Esophagus squamous epithelium (tissue), 5 donors: Measurements from ENCODE around the gene GAN. TPM values are rescaled to one million over a fixed set of nuclear protein-coding genes. Genes with fewer than 3 reads are reported as not detected.

Experiments used
- DNase-seq: peaks from one replicate; lab custom pipeline; 2025; lab: John Stamatoyannopoulos, UW
- H3K27ac ChIP-seq, 4 donors: fragments of 200-600 bp; sonication (generic); one replicate each; pipeline ENCODE4 v1.5.1; 2016 to 2019; ENCODE audit warnings: mild to moderate bottlenecking in 1 of 4
- H3K27me3 ChIP-seq, 4 donors: fragments of 200-600 bp; sonication (generic); 1 replicate in 3 of 4; 2 replicates in 1 of 4; pipeline versions ENCODE4 v1.5.1 to v1.6.0; 2017 to 2021; ENCODE audit warnings: antibody characterized with exemption in 1 of 4
- H3K36me3 ChIP-seq, 3 donors: fragments of 200-600 bp; sonication (generic); one replicate each; pipeline ENCODE4 v1.5.1; 2016 to 2019
- H3K4me1 ChIP-seq, 3 donors: fragments of 200-600 bp; sonication (generic); one replicate each; pipeline ENCODE4 v1.5.1; 2017 to 2019
- H3K4me3 ChIP-seq, 4 donors: fragments of 200-600 bp; sonication (generic); 1 replicate in 3 of 4; 2 replicates in 1 of 4; pipeline ENCODE4 v1.5.1; 2016 to 2019; ENCODE audit warnings: mild to moderate bottlenecking in 2 of 4, moderate library complexity in 1 of 4
- H3K9me3 ChIP-seq, 3 donors: fragments of 200-600 bp; sonication (generic); one replicate each; pipeline ENCODE4 v1.5.1; 2016 to 2019
- POLR2A ChIP-seq, 4 donors: fragments of 450-650 bp; IDR thresholded peaks; one replicate each; pipeline ENCODE4 v1.6.1; 2017; ENCODE audit warnings: antibody characterized with exemption in 4 of 4, mild to moderate bottlenecking in 4 of 4, moderate library complexity in 3 of 4
- WGBS, 2 donors: methylation state at CpG; one replicate each; pipeline ENCODE4 v1.1.5; 2018; 5-methylcytosine and 5-hydroxymethylcytosine counted together
- intact Hi-C: fragments of 100-400 bp; cut with DNase I; formaldehyde crosslinking; loops from one replicate; pipeline ENCODE4 v1.15.0; 2022
- total RNA-seq, 4 donors: library from RNA; depleted of rRNA; stranded (reverse); fragments of >200 nt; gene quantifications; one replicate each; pipeline ENCODE4 v1.1.0, GENCODE V29; 2016
- TF ChIP-seq, protein P1 (sequence below), 6 experiments: fragments of 450-650 bp in 4 of 6; fragments of 200-600 bp in 2 of 6; sonication (generic) in 2 of 6; IDR thresholded peaks; one replicate each; pipeline ENCODE4 v1.5.1; 2016 to 2019; ENCODE audit warnings: antibody characterized with exemption in 6 of 6, mild to moderate bottlenecking in 4 of 6, moderate library complexity in 4 of 6
- donor health status: DM: yes; HTN: yes; CAD: no.

Gene GAN
- total RNA-seq, 4 donors from 2014 or later = 16.7 to 28.0 (median 21.7) TPM

DNA sequence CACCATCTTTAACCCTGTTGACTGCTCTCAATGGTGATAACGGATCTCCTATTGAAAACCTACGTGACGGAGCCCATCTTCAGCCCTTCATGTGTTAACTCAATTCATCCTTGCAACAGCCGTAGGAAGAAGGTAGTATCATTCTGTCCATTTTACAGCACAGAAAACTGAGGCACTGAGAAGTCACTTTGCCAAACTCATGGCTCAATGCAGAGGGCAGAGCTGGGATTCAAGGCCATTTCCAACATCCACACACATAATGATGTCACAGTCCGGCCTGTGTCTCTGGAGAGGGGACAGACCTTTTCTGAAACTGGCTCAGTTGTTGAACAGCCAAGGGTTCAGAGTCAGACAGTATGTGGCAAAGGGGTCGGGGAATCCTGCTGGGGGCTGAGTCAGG lies 77.2 kb downstream of the GAN start:
- no peak overlapping the region for H3K4me3 ChIP-seq
- no peaks in the 10 kb centered on the region for H3K9me3 ChIP-seq
- no peak for DNase-seq
- intact Hi-C loops = no loop called here
- WGBS, 2 donors = 92 to 98% methylated on average over 6 of the region's 6 CpGs
- H3K4me1 ChIP-seq = peaks cover 0 to 17% (median 7%) of the 10 kb centered on the region in 3 donors
- peaks cover 3 to 58% (median 5%) of the 10 kb centered on the region in 3 donors for H3K36me3 ChIP-seq
- H3K27me3 ChIP-seq = no peaks in the 10 kb centered on the region
- TF ChIP-seq POLR2A (IDR thresholded peaks at IDR 0.05) = no peak
- TF ChIP-seq, protein P1, sequence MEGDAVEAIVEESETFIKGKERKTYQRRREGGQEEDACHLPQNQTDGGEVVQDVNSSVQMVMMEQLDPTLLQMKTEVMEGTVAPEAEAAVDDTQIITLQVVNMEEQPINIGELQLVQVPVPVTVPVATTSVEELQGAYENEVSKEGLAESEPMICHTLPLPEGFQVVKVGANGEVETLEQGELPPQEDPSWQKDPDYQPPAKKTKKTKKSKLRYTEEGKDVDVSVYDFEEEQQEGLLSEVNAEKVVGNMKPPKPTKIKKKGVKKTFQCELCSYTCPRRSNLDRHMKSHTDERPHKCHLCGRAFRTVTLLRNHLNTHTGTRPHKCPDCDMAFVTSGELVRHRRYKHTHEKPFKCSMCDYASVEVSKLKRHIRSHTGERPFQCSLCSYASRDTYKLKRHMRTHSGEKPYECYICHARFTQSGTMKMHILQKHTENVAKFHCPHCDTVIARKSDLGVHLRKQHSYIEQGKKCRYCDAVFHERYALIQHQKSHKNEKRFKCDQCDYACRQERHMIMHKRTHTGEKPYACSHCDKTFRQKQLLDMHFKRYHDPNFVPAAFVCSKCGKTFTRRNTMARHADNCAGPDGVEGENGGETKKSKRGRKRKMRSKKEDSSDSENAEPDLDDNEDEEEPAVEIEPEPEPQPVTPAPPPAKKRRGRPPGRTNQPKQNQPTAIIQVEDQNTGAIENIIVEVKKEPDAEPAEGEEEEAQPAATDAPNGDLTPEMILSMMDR (IDR thresholded peaks at IDR 0.05) = no peak
- no peak overlapping the region for H3K27ac ChIP-seq

DNA sequence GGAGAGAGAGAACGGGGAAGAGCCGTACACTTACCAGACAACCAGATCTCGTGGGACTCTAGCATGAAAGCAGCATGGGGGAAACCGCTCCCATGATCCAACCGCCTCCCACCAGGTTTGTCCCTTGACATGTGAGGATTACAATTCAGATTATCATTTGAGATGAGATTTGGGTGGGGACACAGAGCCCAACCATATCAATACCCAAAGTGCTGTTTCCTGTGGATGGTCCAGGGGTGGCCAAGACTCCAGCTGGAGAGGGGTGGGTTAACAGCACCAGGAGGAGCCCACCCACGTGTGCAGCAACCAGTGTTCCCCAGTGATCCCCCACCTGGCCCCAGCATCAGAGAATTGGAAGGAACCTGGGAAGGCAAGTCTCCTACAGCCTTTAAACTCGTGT lies 79.7 kb downstream of the GAN start:
- no peak overlapping the region for H3K4me3 ChIP-seq
- H3K36me3 ChIP-seq = peaks cover 3 to 34% (median 5%) of the 10 kb centered on the region in 3 donors
- peaks cover 0 to 17% (median 7%) of the 10 kb centered on the region in 3 donors for H3K4me1 ChIP-seq
- H3K9me3 ChIP-seq = no peaks in the 10 kb centered on the region
- DNase-seq = no peak
- peak overlapping the region in 3 of 4 donors; percentile 3 to 65 (median 60) for H3K27ac ChIP-seq
- H3K27me3 ChIP-seq = no peaks in the 10 kb centered on the region
- TF ChIP-seq POLR2A (IDR thresholded peaks at IDR 0.05) = no peak
- TF ChIP-seq, protein P1 (IDR thresholded peaks at IDR 0.05) = no peak
- intact Hi-C loops = no loop called here
- 79 to 86% methylated on average over 7 of the region's 7 CpGs for WGBS, 2 donors

DNA sequence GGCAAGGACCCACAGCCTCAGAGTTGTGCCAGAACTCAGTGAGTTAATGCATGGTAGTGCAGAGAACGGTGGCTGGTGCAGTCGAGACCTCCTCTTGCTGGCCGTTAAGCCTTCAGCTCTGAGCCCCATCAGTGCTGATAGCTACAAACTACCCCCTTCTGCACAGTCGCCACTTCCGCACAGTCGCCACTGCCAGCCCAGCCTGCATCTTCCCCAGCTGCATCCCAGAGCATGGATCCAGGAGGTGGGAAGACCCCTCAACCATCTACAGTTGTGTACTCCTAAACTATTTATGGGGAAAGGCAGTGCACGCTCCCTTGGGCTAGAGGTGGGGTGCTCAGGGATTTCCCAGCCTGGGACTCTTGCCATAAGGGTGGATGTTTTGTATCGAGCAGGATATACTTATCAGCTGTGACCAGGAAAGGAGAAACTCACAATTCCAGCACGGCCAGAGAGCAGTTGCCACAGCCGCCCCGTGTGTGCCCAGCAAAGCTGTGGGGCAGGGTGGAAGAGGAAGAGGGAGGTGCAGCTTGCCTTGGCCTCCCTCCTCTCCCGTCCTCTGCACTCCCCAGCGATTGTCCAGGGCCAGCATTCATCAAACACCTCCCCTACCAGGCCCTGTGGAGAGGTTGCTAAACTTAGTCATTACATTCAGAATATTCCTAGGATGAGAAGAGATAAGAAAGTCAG lies 80.3 kb downstream of the GAN start:
- Histone ChIP-seq H3K27me3 (no peaks in the 10 kb centered on the region), H3K36me3 (peaks cover 3 to 27% (median 5%) of the 10 kb centered on the region in 3 donors), H3K4me3 (no peak overlapping the region), H3K27ac (peak overlapping the region in 3 of 4 donors; percentile 3 to 65 (median 60)), H3K4me1 (peaks cover 0 to 17% (median 7%) of the 10 kb centered on the region in 3 donors), H3K9me3 (peaks cover 0 to 4% (median 0%) of the 10 kb centered on the region in 3 donors)
- intact Hi-C loops = no loop called here
- no peak for DNase-seq
- TF ChIP-seq, protein P1 (IDR thresholded peaks at IDR 0.05) = no peak
- no peak for TF ChIP-seq POLR2A (IDR thresholded peaks at IDR 0.05)
- WGBS, 2 donors = 26 to 56% methylated on average over 5 to 9 of the region's 13 CpGs

DNA sequence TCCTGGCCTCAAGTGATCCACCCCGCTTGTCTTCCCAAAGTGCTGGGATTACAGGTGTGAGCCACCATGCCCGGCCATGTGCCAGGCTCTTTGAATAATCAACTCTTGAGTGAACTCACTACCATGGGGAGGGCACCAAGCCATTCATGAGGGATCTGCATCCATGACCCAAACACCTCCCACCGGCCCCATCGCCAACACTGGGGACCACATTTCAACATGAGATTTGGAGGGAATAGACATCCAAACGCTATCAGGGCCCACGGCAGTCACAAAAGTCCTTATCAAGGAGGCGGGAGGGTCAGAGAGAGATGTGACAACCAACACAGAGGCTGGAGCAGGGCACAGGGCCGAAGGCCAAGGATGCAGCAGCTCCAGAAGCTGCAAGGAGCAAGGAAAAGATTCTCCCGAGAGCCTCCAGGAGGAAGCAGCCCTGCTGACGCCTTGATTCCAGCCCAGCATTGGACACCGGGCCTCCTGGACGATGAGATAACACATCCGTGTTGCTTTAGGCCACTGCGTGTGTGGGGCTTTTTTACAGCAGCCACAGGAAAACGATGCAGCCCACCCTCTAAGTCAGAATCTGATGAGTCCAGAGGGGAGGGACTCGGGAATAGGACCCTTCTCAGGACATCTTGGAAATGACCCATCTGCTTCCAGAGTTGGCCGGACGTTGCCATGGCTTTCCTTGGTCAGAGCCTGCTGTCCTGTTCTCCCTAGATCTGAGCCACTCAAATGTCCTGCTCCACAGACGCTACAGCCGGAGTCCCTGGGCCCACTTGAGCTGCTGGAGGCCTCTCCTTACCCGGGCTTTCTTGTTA lies 82.5 kb downstream of the GAN start:
- 81 to 97% methylated on average over 12 to 14 of the region's 21 CpGs for WGBS, 2 donors
- no peak overlapping the region for H3K27ac ChIP-seq
- peaks cover 0 to 4% (median 0%) of the 10 kb centered on the region in 3 donors for H3K9me3 ChIP-seq
- no peak for DNase-seq
- H3K27me3 ChIP-seq = no peaks in the 10 kb centered on the region
- no peak overlapping the region for H3K4me3 ChIP-seq
- peaks cover 0 to 5% (median 0%) of the 10 kb centered on the region in 3 donors for H3K36me3 ChIP-seq
- intact Hi-C loops = no loop called here
- TF ChIP-seq POLR2A (IDR thresholded peaks at IDR 0.05) = no peak
- TF ChIP-seq, protein P1 (IDR thresholded peaks at IDR 0.05) = no peak
- peaks cover 0 to 29% (median 18%) of the 10 kb centered on the region in 3 donors for H3K4me1 ChIP-seq
